ENCODE data around the gene PDGFC.

The PDGFC gene

DNA sequence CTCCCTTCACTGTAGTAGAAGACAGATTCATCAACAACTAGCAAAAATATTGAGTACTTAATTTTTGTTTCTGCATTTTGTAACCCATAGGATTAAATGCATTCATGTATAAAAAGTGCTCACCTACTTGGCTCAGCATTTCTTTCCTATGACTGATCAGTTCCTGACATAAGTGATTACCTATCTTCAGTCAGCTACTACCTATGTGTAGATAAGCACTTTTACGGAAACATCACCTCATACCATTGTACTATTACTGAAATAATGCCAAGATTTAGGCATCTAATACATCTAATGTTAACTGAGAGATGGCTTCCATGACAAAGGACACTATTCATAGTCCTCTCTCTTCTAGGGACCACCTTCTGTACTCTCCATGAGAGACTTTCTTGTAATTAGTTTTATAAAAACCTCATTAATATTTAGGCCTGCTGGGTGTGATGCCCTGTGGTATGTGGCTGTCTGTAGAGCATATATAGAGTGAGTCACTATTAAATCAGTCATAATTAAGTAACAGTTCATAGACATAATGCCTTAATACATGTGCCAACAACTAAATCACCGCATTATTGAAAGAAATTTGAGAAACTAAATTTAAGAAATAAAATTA, 147.0 kb downstream of the PDGFC start:
- no peak for DNase-seq

GRCh38 chr4:156820931-156821330, 150.7 kb downstream of the PDGFC start:
- no peak for DNase-seq

DNA sequence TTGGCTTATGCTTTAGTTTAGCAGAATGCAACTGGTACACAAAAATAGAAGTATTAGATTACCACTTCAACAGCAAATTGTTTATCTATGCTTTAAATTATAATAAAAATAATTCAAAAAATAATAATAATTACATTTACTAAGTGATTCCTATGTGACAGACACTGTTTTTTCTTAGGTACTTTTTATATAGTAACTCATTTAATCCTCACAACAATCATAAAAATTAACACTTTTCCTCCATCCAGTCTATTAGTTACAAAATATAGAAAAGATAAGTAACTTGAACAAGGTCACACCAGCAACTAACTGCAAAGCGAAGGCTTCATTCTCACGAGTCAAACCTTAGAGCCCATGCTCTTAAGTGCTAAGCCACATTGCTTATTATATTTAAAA, 155.2 kb downstream of the PDGFC start:
- no peak for DNase-seq

DNA sequence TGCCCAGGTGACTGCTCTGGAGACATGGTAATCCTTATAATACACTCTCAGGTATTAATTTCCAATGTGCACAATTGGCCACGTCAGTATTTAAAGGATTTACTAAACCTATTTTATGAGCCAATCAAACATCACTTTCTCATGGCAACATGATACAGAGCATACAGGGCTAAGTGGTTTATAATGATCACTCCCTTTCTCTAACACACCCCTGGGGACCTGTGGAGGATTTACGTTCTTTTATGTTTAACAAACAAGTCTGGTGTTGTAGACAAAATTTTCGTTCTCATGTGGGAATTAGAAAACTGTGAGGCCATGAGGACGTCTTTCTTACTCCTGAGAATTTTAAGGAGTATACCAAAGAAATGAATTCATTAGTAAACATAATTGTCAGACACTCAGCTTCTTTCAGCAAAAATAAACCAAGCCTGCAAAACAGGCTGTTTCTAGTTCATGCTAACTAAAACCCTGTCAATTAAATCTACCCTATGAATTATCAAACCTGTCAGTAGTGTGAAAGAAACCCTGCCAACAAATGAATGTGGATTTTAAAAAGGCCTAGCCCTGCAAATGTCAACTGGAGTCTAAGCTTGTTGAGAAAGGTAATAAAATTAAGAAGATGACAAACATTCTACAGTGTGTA, 155.8 kb downstream of the PDGFC start:
- DNase-seq, result peak; percentile 55

DNA sequence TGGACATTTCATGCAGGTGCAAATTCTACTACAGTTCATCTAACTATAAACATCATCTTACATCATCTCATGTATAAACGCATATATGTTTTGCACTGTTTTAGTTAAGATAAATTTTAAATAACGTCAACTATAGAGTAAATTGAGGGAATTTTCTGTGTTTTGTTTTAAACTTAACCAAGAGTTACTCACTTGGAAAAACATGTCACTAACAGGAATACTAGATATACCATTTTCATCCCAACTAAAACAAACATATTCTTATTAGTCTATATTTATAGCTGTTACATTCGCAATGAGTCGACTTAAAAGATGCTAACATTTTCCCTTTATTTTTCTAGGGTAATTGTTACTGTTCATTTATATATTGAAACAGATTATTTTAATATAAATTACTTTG, 159.6 kb downstream of the PDGFC start:
- no peak for DNase-seq

DNA sequence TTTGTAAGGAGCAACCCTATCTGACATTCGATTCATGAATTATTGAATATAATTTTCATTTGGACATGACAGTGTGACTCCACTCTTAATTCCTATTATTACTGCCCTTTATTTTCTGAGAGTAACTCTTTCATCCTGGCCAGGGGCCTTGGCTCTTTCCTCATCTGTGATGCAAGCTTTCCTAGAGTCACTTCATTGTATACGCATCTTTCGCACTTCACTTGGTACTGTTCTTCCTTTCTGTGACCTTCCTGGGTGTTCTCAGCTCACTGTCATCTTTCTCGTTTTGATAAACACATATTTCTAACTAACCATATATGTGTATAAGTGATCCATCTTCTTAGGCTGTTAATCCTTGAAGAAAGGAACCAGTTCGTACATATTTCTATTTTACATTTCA, 160.3 kb downstream of the PDGFC start:
- DNase-seq, result no peak

DNA sequence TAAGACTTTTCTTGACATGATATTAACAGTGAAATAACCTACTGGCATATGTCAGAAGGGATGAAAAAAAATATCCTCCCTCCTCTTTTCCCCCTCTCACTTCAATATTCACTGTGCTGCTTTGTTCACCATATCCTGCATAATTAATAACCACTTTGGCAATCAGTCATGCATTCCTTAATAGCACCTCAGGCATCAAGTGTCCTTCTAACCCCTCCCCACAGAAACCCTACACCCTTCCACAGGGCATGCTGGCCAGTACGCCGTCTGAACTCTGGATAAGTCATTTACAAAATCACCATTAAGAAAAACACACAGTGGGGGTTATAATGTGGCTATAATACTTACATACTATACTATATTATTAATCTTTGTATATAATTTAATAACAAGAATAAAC, 165.9 kb downstream of the PDGFC start:
- peak; percentile 32 for DNase-seq

- DNase-seq, result no peak
Observed at GRCh38 chr4:156803056-156803455, 168.5 kb downstream of the PDGFC start.

DNA sequence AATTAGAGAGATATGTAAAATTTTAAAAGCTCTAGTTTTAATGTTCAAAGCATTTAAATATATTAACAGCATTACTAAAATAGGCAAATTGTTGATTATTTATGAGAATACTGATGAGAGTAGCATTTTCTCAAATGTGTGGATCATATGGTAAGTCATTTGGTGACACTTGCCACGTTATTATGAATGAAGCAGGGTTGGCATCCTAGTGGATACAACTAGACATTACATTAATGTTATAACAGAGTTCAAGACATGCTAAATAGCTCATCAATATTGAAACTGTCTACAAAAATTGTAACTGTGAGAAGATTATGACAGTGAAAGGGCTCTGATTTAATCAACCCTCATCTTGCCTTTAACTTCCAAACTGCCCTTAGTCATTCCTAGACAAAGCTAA, 171.1 kb downstream of the PDGFC start:
- peak; percentile 10 for DNase-seq

DNA sequence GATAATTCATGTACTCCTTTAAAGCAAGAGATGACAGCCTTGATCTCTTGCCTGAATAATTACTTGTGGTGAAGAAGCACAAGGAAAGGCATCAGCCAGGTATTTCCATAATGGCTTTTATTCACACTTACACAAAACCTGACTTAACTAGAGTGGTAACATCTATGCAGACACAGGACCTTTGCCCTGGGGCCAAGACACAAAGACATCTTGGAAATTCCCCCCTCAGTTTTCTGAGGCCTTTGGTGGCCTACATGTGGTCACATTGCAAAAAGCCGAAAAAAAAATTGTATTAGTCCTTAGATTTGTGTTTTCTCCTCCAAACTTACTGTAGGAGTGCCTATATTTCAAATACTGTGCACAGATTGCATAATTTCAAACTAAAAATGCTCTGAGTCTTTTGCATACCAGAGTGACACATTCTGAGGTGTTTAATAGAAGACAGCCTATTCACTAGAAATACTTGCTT, 172.4 kb downstream of the PDGFC start:
- DNase-seq, result no peak

DNA sequence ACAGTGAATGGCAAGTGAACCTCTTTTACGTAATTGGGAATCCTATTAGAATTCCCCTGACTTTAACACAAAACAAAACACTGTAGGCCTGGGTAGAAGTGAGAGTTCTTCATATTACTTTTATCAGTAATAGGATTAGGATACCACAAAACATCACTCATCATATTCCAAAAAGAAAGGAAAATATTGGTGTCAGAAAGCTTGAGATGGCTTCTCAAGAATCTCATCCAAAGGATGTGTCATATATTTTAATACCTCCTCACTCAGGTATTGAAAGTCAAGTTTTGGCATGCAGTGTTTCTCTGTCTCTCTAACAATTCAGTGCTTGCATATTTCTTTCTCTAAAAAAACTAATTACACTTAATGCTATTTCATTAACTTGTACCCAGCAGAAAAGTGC, 173.2 kb downstream of the PDGFC start:
- no peak for DNase-seq

DNA sequence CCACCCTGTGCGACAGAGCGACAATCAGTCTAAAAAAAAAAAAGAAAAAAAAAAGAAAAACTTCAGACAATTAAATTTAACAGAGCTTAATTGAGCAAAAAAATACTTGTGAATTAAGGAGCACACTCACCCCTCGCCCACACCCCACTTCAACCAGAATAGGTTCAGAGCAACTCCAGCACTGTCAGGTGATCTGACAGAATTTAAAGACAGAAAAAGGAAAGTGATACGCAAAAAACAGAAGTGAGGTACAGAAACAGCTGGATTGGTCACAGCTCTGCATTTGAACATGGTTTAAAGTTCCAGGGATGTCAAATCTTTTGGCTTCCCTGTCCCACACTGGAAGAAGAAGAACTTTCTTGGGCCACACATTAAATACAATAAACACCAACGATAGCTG, 174.4 kb downstream of the PDGFC start:
- no peak for DNase-seq

DNA sequence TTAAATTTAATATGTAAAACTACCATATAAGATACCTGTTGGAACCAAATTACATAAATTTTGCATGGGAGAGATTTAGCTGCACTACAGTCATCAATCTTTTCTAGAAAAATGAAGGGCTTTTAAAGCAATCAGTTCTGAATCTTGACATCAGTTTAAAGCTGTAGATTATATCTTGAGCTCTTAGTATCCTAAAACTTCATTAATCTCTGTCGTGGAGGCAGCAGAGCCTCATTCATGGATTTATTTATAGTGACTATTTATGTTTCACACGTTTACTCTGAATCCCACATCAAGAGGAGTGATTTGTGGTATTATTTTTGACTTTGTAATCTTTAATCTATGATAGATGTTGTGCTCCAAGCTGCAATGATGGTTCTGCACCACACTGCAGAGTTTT, 175.9 kb downstream of the PDGFC start:
- no peak for DNase-seq

DNA sequence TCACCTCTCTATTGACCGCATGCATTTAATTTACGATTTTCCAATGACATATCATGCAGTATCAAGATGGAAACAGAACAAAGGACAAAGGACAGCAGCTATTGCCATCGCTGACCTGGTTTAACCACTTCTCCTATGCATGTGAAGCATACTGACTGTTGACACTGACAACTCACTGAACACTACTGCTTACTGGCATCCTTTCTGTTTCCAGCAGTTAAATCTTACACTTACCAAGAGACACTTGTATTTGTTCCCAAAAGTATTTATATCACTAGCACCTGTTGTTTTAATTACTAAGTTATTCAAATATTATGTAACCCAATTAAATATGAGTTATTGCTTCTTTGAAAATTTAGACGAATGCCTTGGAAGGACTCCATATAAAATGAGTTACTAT, 176.7 kb downstream of the PDGFC start:
- no peak for DNase-seq

DNA sequence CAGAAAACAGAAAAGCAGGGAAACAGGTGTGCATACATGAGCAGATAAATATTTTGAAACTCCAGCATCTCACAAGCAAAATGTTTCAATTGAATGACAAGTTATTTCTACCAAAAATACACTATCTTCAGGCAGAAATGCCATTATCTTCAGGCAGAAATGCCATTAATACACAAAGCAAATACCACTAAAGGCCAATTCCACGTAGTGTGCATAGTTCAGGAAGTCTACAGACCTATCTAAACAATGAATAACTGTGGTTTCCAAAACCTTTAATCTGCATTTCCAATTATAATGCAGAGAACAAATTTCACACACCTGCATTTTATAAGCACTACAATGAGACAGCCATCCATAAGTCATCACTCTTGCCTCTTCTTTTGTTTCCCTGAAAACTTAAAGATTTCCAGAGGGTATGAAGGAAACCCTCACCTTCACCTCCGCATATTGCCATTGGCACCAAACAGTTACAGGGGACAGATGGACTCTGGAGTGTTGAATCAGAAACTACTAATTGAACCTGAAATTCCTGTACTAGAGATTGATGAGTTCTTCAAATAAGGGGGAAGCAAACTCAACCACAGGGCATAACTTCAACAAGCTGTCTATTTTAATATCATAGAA, 179.0 kb downstream of the PDGFC start:
- no peak for DNase-seq

DNA sequence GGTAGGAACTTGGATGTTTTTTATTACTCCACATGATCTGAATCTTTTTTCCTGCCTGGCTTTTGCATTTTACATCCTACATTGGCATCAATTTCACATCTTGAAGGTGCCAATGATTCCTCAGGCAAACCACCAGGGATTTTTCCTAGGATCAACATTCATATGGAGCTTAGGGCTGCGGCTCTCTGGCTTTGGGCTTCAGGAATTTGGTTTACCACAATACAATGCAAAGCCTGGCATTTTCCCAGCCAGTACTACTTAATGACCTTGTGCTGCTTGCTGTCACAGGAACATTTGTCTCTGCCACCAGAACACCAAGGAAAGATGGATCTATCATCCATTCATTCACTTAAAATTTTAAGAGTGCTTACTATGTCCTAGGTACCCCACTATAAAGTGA, 180.7 kb downstream of the PDGFC start:
- no peak for DNase-seq

- no peak for DNase-seq
Observed at GRCh38 chr4:156788782-156789181, 182.8 kb downstream of the PDGFC start.

GRCh38 chr4:156786713-156787112, 184.9 kb downstream of the PDGFC start:
- DNase-seq, result no peak

DNA sequence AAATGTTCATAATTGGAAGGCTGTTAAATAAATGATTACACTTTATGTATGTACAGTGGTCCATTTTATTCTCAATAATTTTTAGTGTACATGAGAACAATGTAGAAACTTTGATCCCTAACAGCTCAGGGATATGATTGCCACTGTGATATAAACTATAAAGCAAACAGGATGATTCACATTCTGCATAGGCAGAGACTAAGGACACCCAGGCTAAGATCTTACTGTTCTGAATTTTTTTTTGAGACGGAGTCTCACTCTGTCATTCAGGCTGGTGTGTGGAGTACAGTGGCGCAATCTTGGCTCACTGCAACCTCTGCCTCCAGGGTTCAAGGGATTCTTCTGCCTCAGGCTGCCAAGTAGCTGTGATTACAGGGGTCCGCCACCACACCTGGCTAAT, 186.6 kb downstream of the PDGFC start:
- no peak for DNase-seq

GRCh38 chr4:156783966-156784365, 187.6 kb downstream of the PDGFC start:
- DNase-seq, result no peak

DNA sequence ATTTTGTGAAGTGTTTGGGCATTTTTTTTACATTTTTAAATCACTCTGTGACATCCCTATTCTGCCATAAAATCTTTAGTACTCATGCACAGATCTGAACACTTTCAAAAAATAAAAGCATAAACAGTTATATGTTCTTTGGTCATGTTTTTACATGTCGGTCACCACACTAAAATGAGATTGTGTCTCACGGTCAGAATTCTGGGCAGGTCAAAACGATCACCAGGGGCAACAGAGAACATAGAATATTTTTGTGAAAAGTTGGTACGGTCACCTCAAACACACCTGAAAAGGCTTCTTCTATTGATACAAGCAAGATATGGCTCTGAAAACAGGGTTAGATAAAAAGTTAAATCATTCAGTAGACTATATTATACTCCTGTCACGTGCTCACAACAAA, 189.1 kb downstream of the PDGFC start:
- DNase-seq, result no peak

GRCh38 chr4:156781852-156782251, 189.7 kb downstream of the PDGFC start:
- no peak for DNase-seq

DNA sequence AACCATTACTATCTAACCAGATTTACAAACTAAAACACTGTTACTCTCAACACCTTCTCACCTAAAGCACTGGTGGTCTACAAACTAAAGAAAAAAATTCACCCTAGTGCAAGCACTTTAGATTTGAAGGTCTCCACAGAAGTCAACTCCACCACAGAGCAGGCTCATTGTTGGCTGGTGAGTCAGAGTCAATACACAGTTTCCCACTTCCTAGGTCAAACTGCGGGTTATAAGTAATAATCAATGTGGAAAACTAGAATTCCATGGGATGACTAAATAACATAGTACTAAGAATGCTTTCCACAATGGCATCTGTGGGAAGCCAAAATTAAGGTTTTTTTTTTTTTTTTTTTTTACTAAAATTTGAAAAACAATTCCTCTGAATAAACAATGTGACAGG, 191.8 kb downstream of the PDGFC start:
- peak; percentile 2 for DNase-seq

DNA sequence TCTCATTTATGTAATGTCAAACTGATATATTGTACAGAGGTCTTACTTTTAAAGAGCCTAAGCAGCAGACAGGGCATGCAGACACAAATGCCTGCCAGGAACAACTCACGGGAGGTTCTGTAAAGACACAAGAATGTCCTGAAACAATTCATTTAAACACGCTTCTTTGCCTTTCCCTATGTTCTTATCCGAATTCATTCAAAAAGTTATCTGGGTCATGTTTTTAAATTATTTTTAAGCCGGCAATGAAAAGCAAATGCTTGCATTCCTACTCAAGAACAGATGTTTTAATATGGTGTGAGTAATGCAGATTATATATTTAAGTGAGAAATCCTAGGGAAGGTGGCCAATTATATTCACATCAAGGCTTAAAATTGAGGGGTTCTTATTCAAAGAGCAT, 192.6 kb downstream of the PDGFC start:
- DNase-seq, result no peak

DNA sequence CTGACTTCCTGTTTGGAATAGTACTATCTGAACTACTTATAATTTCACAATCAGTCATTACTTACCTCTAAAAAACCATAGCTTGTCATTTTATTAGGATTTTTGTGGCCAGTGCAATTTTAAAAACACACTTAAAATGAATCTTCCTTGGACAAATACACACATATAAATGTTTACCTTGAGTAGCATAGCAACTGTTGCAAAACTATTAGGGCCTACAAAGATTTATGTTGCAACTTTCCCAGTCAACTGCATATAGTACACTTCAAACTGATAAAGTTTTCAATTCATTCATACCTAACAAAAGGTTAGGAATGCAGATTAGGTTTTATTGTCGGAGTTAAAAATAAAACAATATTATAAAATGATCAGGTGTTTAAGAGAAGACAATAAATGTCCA, 193.0 kb downstream of the PDGFC start:
- DNase-seq, result no peak
